SK-N-SH (cell line): ENCODE results near the gene GRAMD2A. TPM values are rescaled to one million over a fixed set of nuclear protein-coding genes. Genes with fewer than 3 reads are reported as not detected.

Experiments
- CTCF ChIA-PET: fragments of 300-600, 350-600 bp; formaldehyde crosslinking; extraction: SDS; loops from one replicate; lab custom pipeline; 2021; lab: Yijun Ruan, JAX
- POLR2A ChIA-PET: fragments of 350-600 bp; sonication (Branson Sonifier 250); formaldehyde crosslinking; extraction: SDS; loops from one replicate; lab custom pipeline; 2020; ENCODE audit warnings: antibody characterized with exemption, inconsistent platforms; lab: Yijun Ruan, JAX
- DNase-seq: peaks from one replicate; pipeline ENCODE4 v3.0.0; 2012
- H2AFZ ChIP-seq: fragments of 200-600 bp; sonication (generic); 2 replicates; pipeline ENCODE4 v1.8.1; 2016; ENCODE audit warnings: antibody characterized with exemption, mild to moderate bottlenecking, low read depth
- H3F3A ChIP-seq: fragments of 200-600 bp; sonication (generic); replicated peaks from 2 replicates; pipeline ENCODE3; 2016; ENCODE audit warnings: antibody characterized with exemption, mild to moderate bottlenecking; ENCODE audit not compliant: insufficient read depth
- H3K27ac ChIP-seq, 2 experiments: fragments of 200-500 bp in 1 of 2; fragments of 200-600 bp in 1 of 2; sonication (Bioruptor generic) in 1 of 2; sonication (generic), shearing (Covaris generic) in 1 of 2; 2 replicates each; pipeline versions ENCODE4 v1.5.1 to v1.6.1; 2014 to 2016; ENCODE audit warnings: low read depth in 2 of 2, inconsistent platforms in 1 of 2, low read length in 1 of 2, mild to moderate bottlenecking in 1 of 2, mixed read lengths in 1 of 2
- H3K27me3 ChIP-seq: fragments of 200-600 bp; sonication (generic), shearing (Covaris generic); 2 replicates; pipeline ENCODE4 v1.6.1; 2016; ENCODE audit warnings: mixed run types; ENCODE audit not compliant: insufficient read depth
- H3K36me3 ChIP-seq, 2 experiments: fragments of 200-500 bp in 1 of 2; fragments of 200-600 bp in 1 of 2; sonication (Bioruptor generic) in 1 of 2; sonication (generic) in 1 of 2; replicated peaks in 1 of 2; 2 replicates each; pipeline versions ENCODE3 to v1.5.1; 2014 to 2016; ENCODE audit warnings: low read length in 1 of 2, mild to moderate bottlenecking in 1 of 2; ENCODE audit not compliant: insufficient read depth in 2 of 2, control insufficient read depth in 1 of 2
- H3K4me1 ChIP-seq, 2 experiments: fragments of 200-500 bp in 1 of 2; fragments of 200-600 bp in 1 of 2; sonication (Bioruptor generic) in 1 of 2; sonication (generic), shearing (Covaris generic) in 1 of 2; 2 replicates each; pipeline versions ENCODE4 v1.5.1 to v1.6.1; 2014 to 2016; ENCODE audit warnings: low read depth in 1 of 2, low read length in 1 of 2, mixed run types in 1 of 2; ENCODE audit not compliant: insufficient read depth in 2 of 2, control insufficient read depth in 1 of 2
- H3K4me2 ChIP-seq: fragments of 200-600 bp; sonication (generic), shearing (Covaris generic); 2 replicates; pipeline ENCODE4 v1.6.1; 2017; ENCODE audit warnings: mixed run types
- H3K4me3 ChIP-seq, 2 experiments: fragments of 200-500 bp in 1 of 2; fragments of 200-600 bp in 1 of 2; sonication (Bioruptor generic) in 1 of 2; sonication (generic), shearing (Covaris generic) in 1 of 2; 2 replicates each; pipeline versions ENCODE4 v1.5.1 to v1.8.1; 2014 to 2016; ENCODE audit warnings: low read depth in 2 of 2, inconsistent platforms in 1 of 2, low read length in 1 of 2, mild to moderate bottlenecking in 1 of 2, mixed read lengths in 1 of 2, moderate library complexity in 1 of 2
- H3K79me2 ChIP-seq: fragments of 200-600 bp; sonication (generic); 2 replicates; pipeline ENCODE4 v1.8.1; 2017; ENCODE audit warnings: mild to moderate bottlenecking; ENCODE audit not compliant: insufficient read depth
- H3K9ac ChIP-seq: fragments of 200-600 bp; sonication (generic); 2 replicates; pipeline ENCODE4 v1.6.1; 2017; ENCODE audit warnings: mixed run types
- H3K9me2 ChIP-seq: fragments of 200-600 bp; sonication (generic); 2 replicates; pipeline ENCODE4 v1.6.1; 2017; ENCODE audit warnings: mixed run types
- H3K9me3 ChIP-seq: fragments of 200-600 bp; sonication (generic); 2 replicates; pipeline ENCODE4 v1.6.1; 2017; ENCODE audit warnings: mixed run types, mild to moderate bottlenecking, moderate library complexity
- H4K20me1 ChIP-seq: fragments of 200-600 bp; sonication (generic); 2 replicates; pipeline ENCODE4 v1.6.1; 2017; ENCODE audit warnings: mild to moderate bottlenecking, mixed run types; ENCODE audit not compliant: insufficient read depth
- CHD2 ChIP-seq: fragments of 150-350 bp; IDR thresholded peaks from 2 replicates; pipeline ENCODE4 v1.6.1; 2018; ENCODE audit warnings: low read length; ENCODE audit not compliant: partially characterized antibody
- CTCF ChIP-seq: fragments of 200-600 bp; sonication (generic); IDR thresholded peaks from 2 replicates; pipeline ENCODE4 v1.6.1; 2017; ENCODE audit warnings: antibody characterized with exemption, mild to moderate bottlenecking, moderate library complexity
- ELF1 ChIP-seq: IDR thresholded peaks from 2 replicates; pipeline ENCODE4 v1.4.0; 2012
- EZH2phosphoT487 ChIP-seq: fragments of 200-600 bp; sonication (generic); IDR thresholded peaks from 2 replicates; pipeline ENCODE4 v1.6.1; 2017; ENCODE audit warnings: low read depth, mixed run types, mild to moderate bottlenecking, antibody characterized with exemption, moderate library complexity, borderline replicate concordance
- FOSL2 ChIP-seq: IDR thresholded peaks from 2 replicates; pipeline ENCODE4 v1.4.0; 2012; ENCODE audit warnings: low read depth, mild to moderate bottlenecking, moderate library complexity, borderline replicate concordance
- FOXJ3 ChIP-seq: sonication (generic); formaldehyde crosslinking; IDR thresholded peaks from 2 replicates; pipeline ENCODE4 v1.5.1; 2020; ENCODE audit warnings: mild to moderate bottlenecking, missing genetic modification reagents
- FOXM1 ChIP-seq: IDR thresholded peaks from 2 replicates; pipeline ENCODE4 v1.4.0; 2012; ENCODE audit warnings: low read depth, mild to moderate bottlenecking
- GABPA ChIP-seq: IDR thresholded peaks from 2 replicates; pipeline ENCODE4 v1.4.0; 2012; ENCODE audit warnings: low read depth, mild to moderate bottlenecking
- GATA2 ChIP-seq: sonication (generic); formaldehyde crosslinking; IDR thresholded peaks from 2 replicates; pipeline ENCODE4 v1.5.0; 2020; ENCODE audit warnings: mild to moderate bottlenecking, missing genetic modification reagents
- JUND ChIP-seq: IDR thresholded peaks from 2 replicates; pipeline ENCODE4 v1.4.0; 2012
- MXI1 ChIP-seq: IDR thresholded peaks from 2 replicates; pipeline ENCODE4 v1.6.1; 2012; ENCODE audit warnings: mild to moderate bottlenecking, low read depth, low read length, improper control_type of control experiment
- NRF1 ChIP-seq: IDR thresholded peaks from 2 replicates; pipeline ENCODE4 v1.6.1; 2012; ENCODE audit warnings: low read depth, mild to moderate bottlenecking, low read length
- POLR2AphosphoS5 ChIP-seq: IDR thresholded peaks from 2 replicates; pipeline ENCODE4 v1.6.1; 2012; ENCODE audit warnings: low read depth, low read length
- RAD21 ChIP-seq: IDR thresholded peaks from 2 replicates; pipeline ENCODE4 v1.6.1; 2012; ENCODE audit warnings: mild to moderate bottlenecking, low read length
- RCOR1 ChIP-seq: fragments of 150-350 bp; IDR thresholded peaks from 2 replicates; pipeline ENCODE4 v1.6.1; 2017; ENCODE audit warnings: antibody characterized with exemption, low read length
- REST ChIP-seq: IDR thresholded peaks from 2 replicates; pipeline ENCODE4 v1.6.1; 2012; ENCODE audit warnings: mild to moderate bottlenecking, low read depth, low read length, moderate library complexity
- SMC3 ChIP-seq: IDR thresholded peaks from 2 replicates; pipeline ENCODE4 v1.6.1; 2012; ENCODE audit warnings: low read depth, low read length, improper control_type of control experiment
- TAF1 ChIP-seq: IDR thresholded peaks from 2 replicates; pipeline ENCODE4 v1.6.1; 2012; ENCODE audit warnings: low read depth, mild to moderate bottlenecking, low read length, moderate library complexity, borderline replicate concordance
- TCF12 ChIP-seq: IDR thresholded peaks from 2 replicates; pipeline ENCODE4 v1.4.0; 2012
- USF2 ChIP-seq: fragments of 150-350 bp; IDR thresholded peaks from 2 replicates; pipeline ENCODE4 v1.6.1; 2017; ENCODE audit warnings: antibody characterized with exemption, low read length, low read depth, borderline replicate concordance
- WGBS: methylation state at CpG from one replicate; pipeline ENCODE4 v1.1.6; 2017; ENCODE audit warnings: low lambda C conversion rate; 5-methylcytosine and 5-hydroxymethylcytosine counted together
- polyA plus RNA-seq, 3 experiments: library from polyadenylated mRNA; depleted of rRNA; stranded (reverse); fragments of >200 nt; gene quantifications; 2 replicates each; pipeline ENCODE4 v1.2.3, GENCODE V29; 2012

Gene GRAMD2A
- polyA plus RNA-seq, 1 of the 3 experiments (the other 2 are of a cell fraction) = 0.10 TPM

GRCh38 chr15:72199721-72200212 lies 2.2 kb upstream of the GRAMD2A start:
- Histone ChIP-seq H3K9me2 (no peaks in the 10 kb centered on the region), H3K27me3 (no peaks in the 10 kb centered on the region), H3F3A (peaks cover 79% of the 10 kb centered on the region), H3K4me1 (peaks cover 23 to 34% of the 10 kb centered on the region in 2 experiments), H3K79me2 (peaks cover 13% of the 10 kb centered on the region), H3K4me2 (no peak overlapping the region), H2AFZ (no peak overlapping the region), H3K9me3 (no peaks in the 10 kb centered on the region), H3K27ac (peak overlapping the region; percentile 47 to 66; a peak in 2 of 4 replicates), H4K20me1 (peaks cover 69% of the 10 kb centered on the region), H3K9ac (no peak overlapping the region), H3K36me3 (peaks cover 65 to 66% of the 10 kb centered on the region in 2 experiments), H3K4me3 (no peak overlapping the region)
- peak; percentile 87 for DNase-seq
- ChIA-PET POLR2A (interaction anchor here (0.7 to 3.7 kb wide), 4 partner anchors 11 to 31 kb away, joined by 3 to 17 read pairs (median 3); partner anchors contain the start of gene PKM), CTCF (interaction anchor here (0.6 to 5.5 kb wide), 27 partner anchors 8 to 456 kb away, joined by 3 to 35 read pairs (median 4); partner anchors contain the start of gene PKM)
- TF ChIP-seq RAD21 (peak; percentile 92), EZH2phosphoT487 (no peak), CHD2 (peak; percentile 20), RCOR1 (0 out of 2 replicates have a peak, but pooled peaks have one; percentile 32), MXI1 (peak; percentile 29; the same call in 1 of the 2 replicates), TAF1 (no peak), SMC3 (peak; percentile 69), FOSL2 (no peak), GATA2 (CRISPR knock-in tag) (no peak), POLR2AphosphoS5 (peak; percentile 14; the same call in 1 of the 2 replicates), CTCF (peak; percentile 88), GABPA (no peak), FOXJ3 (no peak), ELF1 (no peak)
- 62% methylated on average over 2 of the region's 2 CpGs for WGBS

GRCh38 chr15:72199205-72199515 lies 1.6 kb upstream of the GRAMD2A start:
- POLR2A ChIA-PET = interaction anchor here (3.7 kb wide), 1 partner anchor 31 kb away, joined by 17 read pairs; the partner anchor contains the start of gene PKM
- Histone ChIP-seq H3K9me2 (no peaks in the 10 kb centered on the region), H3F3A (peaks cover 74% of the 10 kb centered on the region), H3K9ac (no peak overlapping the region), H3K36me3 (peaks cover 59 to 60% of the 10 kb centered on the region in 2 experiments), H3K4me1 (peaks cover 19 to 28% of the 10 kb centered on the region in 2 experiments), H3K4me2 (no peak overlapping the region), H3K9me3 (no peaks in the 10 kb centered on the region), H2AFZ (no peak overlapping the region), H3K79me2 (peaks cover 13% of the 10 kb centered on the region), H3K4me3 (no peak overlapping the region; a peak in 1 of 4 replicates), H3K27me3 (no peaks in the 10 kb centered on the region), H4K20me1 (peaks cover 63% of the 10 kb centered on the region), H3K27ac (no peak overlapping the region)
- DNase-seq = no peak
- 91% methylated on average over 2 of the region's 2 CpGs for WGBS
- TF ChIP-seq FOSL2 (no peak), SMC3 (no peak), GABPA (no peak), USF2 (no peak), CTCF (no peak), TCF12 (no peak), REST (no peak), JUND (no peak), NRF1 (no peak), FOXM1 (no peak)
- CTCF ChIA-PET = interaction anchor here (0.6 to 5.5 kb wide), 21 partner anchors 9 to 382 kb away, joined by 3 to 35 read pairs (median 5); partner anchors contain the start of gene PKM
